DND-41 (cell line): ENCODE results near the gene FURIN.

ENCODE experiments used
- CTCF ChIP-seq: IDR thresholded peaks from 2 replicates; pipeline ENCODE4 v1.5.1; 2012; ENCODE audit warnings: borderline replicate concordance, low read length, moderate library complexity, mild to moderate bottlenecking; ENCODE audit not compliant: poor library complexity, severe bottlenecking; ENCODE audit errors: extremely low read depth
- EZH2 ChIP-seq: IDR thresholded peaks from 3 replicates; pipeline ENCODE4 v1.6.1; 2012; ENCODE audit warnings: borderline replicate concordance, low read depth, mild to moderate bottlenecking, moderate library complexity, low read length, inconsistent platforms; ENCODE audit not compliant: severe bottlenecking

GRCh38 chr15:90907838-90908507 is 39.6 kb downstream of the FURIN start:
- TF ChIP-seq EZH2 = no peak
- no peak for TF ChIP-seq CTCF
